B cell (primary cell): ENCODE measurements around the gene CDKN2B. TPM values are rescaled to one million over a fixed set of nuclear protein-coding genes. Genes with fewer than 3 reads are reported as not detected.

Experiments
- ATAC-seq: fragments of 200-7000 bp; cut with Tn5 transposase; one replicate; pipeline ENCODE4 v1.10.0; 2021; ENCODE audit warnings: low read depth, mild to moderate bottlenecking, moderate number of reproducible peaks, moderate library complexity
- CTCF ChIA-PET: fragments of 350-600 bp; sonication (Branson Sonifier 250); formaldehyde crosslinking; loops from one replicate; lab custom pipeline; 2021; ENCODE audit warnings: antibody characterized with exemption, inconsistent platforms; lab: Charles Lee
- POLR2A ChIA-PET: fragments of 350-600 bp; sonication (Branson Sonifier 250); formaldehyde crosslinking; loops from one replicate; lab custom pipeline; 2021; ENCODE audit warnings: antibody characterized with exemption; lab: Charles Lee
- DNase-seq: peaks from one replicate; pipeline ENCODE4 v3.0.0; 2013
- H2AFZ ChIP-seq: 2 replicates; pipeline ENCODE4 v1.6.1; 2012; ENCODE audit warnings: mild to moderate bottlenecking, low read depth, low read length; ENCODE audit not compliant: insufficient read depth, poor library complexity, severe bottlenecking
- H3K27ac ChIP-seq, 2 donors: 1 replicate in 1 of 2; 2 replicates in 1 of 2; pipeline ENCODE4 v1.5.1; 2012 to 2013; ENCODE audit warnings: low read length in 2 of 2, mild to moderate bottlenecking in 2 of 2, moderate library complexity in 1 of 2
- H3K27me3 ChIP-seq, 4 experiments: fragments of 200-600 bp in 1 of 4; sonication (generic) in 1 of 4; replicated peaks in 1 of 4; 1 replicate in 2 of 4; 2 replicates in 2 of 4; pipeline versions ENCODE4 v1.6.1 to v1.7.0; 2013 to 2016; ENCODE audit warnings: low read length in 3 of 4, mild to moderate bottlenecking in 2 of 4, mixed read lengths in 1 of 4, moderate library complexity in 1 of 4; ENCODE audit not compliant: insufficient read depth in 4 of 4, control insufficient read depth in 3 of 4; ENCODE audit errors: control extremely low read depth in 1 of 4
- H3K36me3 ChIP-seq, 2 experiments: replicated peaks in 1 of 2; 1 replicate in 1 of 2; 2 replicates in 1 of 2; pipeline versions ENCODE4 v1.6.1 to v1.7.1; 2013; ENCODE audit warnings: low read length in 1 of 2; ENCODE audit not compliant: insufficient read depth in 2 of 2, control insufficient read depth in 1 of 2; ENCODE audit errors: control extremely low read depth in 1 of 2, extremely low read depth in 1 of 2
- H3K4me1 ChIP-seq, 2 donors: fragments of 200-600 bp in 1 of 2; sonication (generic) in 1 of 2; 1 replicate in 1 of 2; 2 replicates in 1 of 2; pipeline versions ENCODE4 v1.5.1 to v1.6.1; 2013 to 2017; ENCODE audit warnings: low read length in 2 of 2; ENCODE audit not compliant: control insufficient read depth in 2 of 2, insufficient read depth in 2 of 2
- H3K4me2 ChIP-seq: replicated peaks from 2 replicates; pipeline ENCODE3; 2012; ENCODE audit warnings: mild to moderate bottlenecking, low read depth, low read length; ENCODE audit not compliant: poor library complexity, severe bottlenecking
- H3K4me3 ChIP-seq, 5 experiments: fragments of 200-600 bp in 1 of 5; sonication (generic) in 1 of 5; 1 replicate in 3 of 5; 2 replicates in 2 of 5; pipeline versions ENCODE4 v1.5.1 to v1.7.0; 2011 to 2016; ENCODE audit warnings: low read length in 4 of 5, mild to moderate bottlenecking in 4 of 5, low read depth in 2 of 5, control low read depth in 1 of 5, moderate library complexity in 1 of 5; ENCODE audit not compliant: insufficient read depth in 1 of 5; ENCODE audit errors: control extremely low read depth in 1 of 5, extremely low read depth in 1 of 5
- H3K79me2 ChIP-seq: fragments of 200-600 bp; sonication (generic); one replicate; pipeline ENCODE4 v1.6.0; 2016; ENCODE audit warnings: low read length; ENCODE audit not compliant: control insufficient read depth, insufficient read depth
- H3K9ac ChIP-seq: fragments of 200-600 bp; sonication (generic); 2 replicates; pipeline ENCODE4 v1.6.1; 2017; ENCODE audit warnings: mild to moderate bottlenecking, low read length, moderate library complexity
- H3K9me3 ChIP-seq, 3 donors: one replicate each; pipeline versions ENCODE4 v1.6.1 to v1.7.1; 2013; ENCODE audit warnings: low read length in 2 of 3; ENCODE audit not compliant: control insufficient read depth in 2 of 3, insufficient read depth in 1 of 3; ENCODE audit errors: control extremely low read depth in 1 of 3
- H4K20me1 ChIP-seq: 2 replicates; pipeline ENCODE4 v1.6.0; 2012; ENCODE audit warnings: mild to moderate bottlenecking, low read length; ENCODE audit not compliant: insufficient read depth, control insufficient read depth, poor library complexity, severe bottlenecking
- H3K27ac Mint-ChIP-seq: one replicate; pipeline ENCODE4 v1.8.0; 2021; ENCODE audit warnings: mixed read lengths
- H3K27me3 Mint-ChIP-seq: one replicate; pipeline ENCODE4 v1.8.0; 2021; ENCODE audit warnings: mixed read lengths
- H3K4me1 Mint-ChIP-seq: one replicate; pipeline ENCODE4 v1.8.0; 2021; ENCODE audit warnings: mixed read lengths
- H3K4me3 Mint-ChIP-seq: one replicate; pipeline ENCODE4 v1.8.0; 2021; ENCODE audit warnings: mixed read lengths
- H3K9me3 Mint-ChIP-seq: one replicate; pipeline ENCODE4 v1.8.0; 2022; ENCODE audit warnings: mixed read lengths; ENCODE audit not compliant: insufficient read depth
- EZH2 ChIP-seq: IDR thresholded peaks from 2 replicates; pipeline ENCODE4 v1.6.1; 2012; ENCODE audit warnings: borderline replicate concordance, low read depth, mild to moderate bottlenecking, moderate library complexity, low read length; ENCODE audit not compliant: insufficient read depth, poor library complexity, severe bottlenecking
- WGBS: methylation state at CpG from one replicate; pipeline ENCODE4 v1.1.5; 2013; ENCODE audit warnings: missing lambda C conversion rate; ENCODE audit not compliant: insufficient coverage; 5-methylcytosine and 5-hydroxymethylcytosine counted together
- intact Hi-C: fragments of 100-400 bp; cut with micrococcal nuclease; formaldehyde crosslinking; loops from one replicate; pipeline ENCODE4 v1.10.0; 2022
- polyA plus RNA-seq: library from polyadenylated mRNA; depleted of rRNA; stranded (reverse); fragments of >200 nt; gene quantifications from 2 replicates; pipeline ENCODE4 v1.2.3, GENCODE V29; 2012
- total RNA-seq, 2 donors: library from RNA; stranded (reverse); fragments of 120-200 nt in 1 of 2; gene quantifications; 1 replicate in 1 of 2; 2 replicates in 1 of 2; pipeline versions ENCODE4 v1.2.3 to v1.2.4, GENCODE V29; 2013 to 2022
- TF ChIP-seq, protein P1 (sequence below): fragments of 200-600 bp; IDR thresholded peaks from one replicate; pipeline ENCODE4 v1.8.0; 2022; ENCODE audit warnings: antibody characterized with exemption, mild to moderate bottlenecking

Gene CDKN2B
- total and polyA plus RNA-seq, 2 donors (not counting 1 experiment from before 2014, with no cell fraction given), result 0.36 to 0.42 TPM

DNA sequence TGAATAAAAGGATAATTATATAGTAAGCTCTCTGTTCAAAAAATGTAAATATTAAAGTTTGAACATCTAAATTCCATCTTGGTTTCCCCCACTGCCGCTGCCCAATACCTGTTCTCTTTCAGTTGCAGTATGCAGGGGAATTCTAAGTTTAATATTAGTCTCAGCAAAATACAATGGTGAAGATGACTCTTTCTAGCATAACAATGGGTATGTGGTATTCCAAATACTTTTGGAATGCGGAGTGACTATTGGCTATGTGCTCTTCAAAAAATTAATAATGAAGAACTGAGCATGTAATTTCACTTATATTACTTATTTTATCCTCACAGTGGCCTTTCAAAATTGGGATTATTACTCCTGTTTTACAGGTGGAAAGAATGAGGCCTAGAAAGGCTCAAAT lies 11.1 kb downstream of the CDKN2B start:
- H3K9me3 ChIP-seq, result no peaks in the 10 kb centered on the region
- H3K9me3 Mint-ChIP-seq, result no peaks in the 10 kb centered on the region
- peaks cover 19% of the 10 kb centered on the region for H3K4me1 Mint-ChIP-seq
- no peak overlapping the region for H3K4me3 Mint-ChIP-seq
- H3K4me3 ChIP-seq, result no peak overlapping the region
- POLR2A ChIA-PET, result no interaction called here
- peaks cover 16% of the 10 kb centered on the region for H3K27me3 Mint-ChIP-seq
- H2AFZ ChIP-seq, result no peak overlapping the region
- WGBS, result no CpG with 5 or more reads among the region's 2 CpGs
- CTCF ChIA-PET, result interaction anchor here (1.0 to 6.8 kb wide), 3 partner anchors 10 to 185 kb away, joined by 3 to 60 read pairs (median 4); partner anchors contain the start of gene CDKN2B
- H3K9ac ChIP-seq, result no peak overlapping the region
- H3K4me2 ChIP-seq, result no peak overlapping the region
- intact Hi-C loops, result loop anchor here (5.0 to 10.0 kb wide), 4 partner anchors 553 to 1313 kb away; partner anchors contain the start of genes FOCAD, IFNA1 and KLHL9
- TF ChIP-seq, protein P1, sequence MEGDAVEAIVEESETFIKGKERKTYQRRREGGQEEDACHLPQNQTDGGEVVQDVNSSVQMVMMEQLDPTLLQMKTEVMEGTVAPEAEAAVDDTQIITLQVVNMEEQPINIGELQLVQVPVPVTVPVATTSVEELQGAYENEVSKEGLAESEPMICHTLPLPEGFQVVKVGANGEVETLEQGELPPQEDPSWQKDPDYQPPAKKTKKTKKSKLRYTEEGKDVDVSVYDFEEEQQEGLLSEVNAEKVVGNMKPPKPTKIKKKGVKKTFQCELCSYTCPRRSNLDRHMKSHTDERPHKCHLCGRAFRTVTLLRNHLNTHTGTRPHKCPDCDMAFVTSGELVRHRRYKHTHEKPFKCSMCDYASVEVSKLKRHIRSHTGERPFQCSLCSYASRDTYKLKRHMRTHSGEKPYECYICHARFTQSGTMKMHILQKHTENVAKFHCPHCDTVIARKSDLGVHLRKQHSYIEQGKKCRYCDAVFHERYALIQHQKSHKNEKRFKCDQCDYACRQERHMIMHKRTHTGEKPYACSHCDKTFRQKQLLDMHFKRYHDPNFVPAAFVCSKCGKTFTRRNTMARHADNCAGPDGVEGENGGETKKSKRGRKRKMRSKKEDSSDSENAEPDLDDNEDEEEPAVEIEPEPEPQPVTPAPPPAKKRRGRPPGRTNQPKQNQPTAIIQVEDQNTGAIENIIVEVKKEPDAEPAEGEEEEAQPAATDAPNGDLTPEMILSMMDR, result no peak
- DNase-seq (no peak), ATAC-seq (no peak)
- no peak overlapping the region for H3K27ac Mint-ChIP-seq
- H4K20me1 ChIP-seq, result no peaks in the 10 kb centered on the region
- H3K4me1 ChIP-seq, result peaks cover 16 to 17% of the 10 kb centered on the region in 2 donors
- peaks cover 0 to 2% (median under 1%) of the 10 kb centered on the region in 4 experiments for H3K27me3 ChIP-seq
- H3K27ac ChIP-seq, result no peak overlapping the region
- no peaks in the 10 kb centered on the region for H3K36me3 ChIP-seq
- peaks cover 8% of the 10 kb centered on the region for H3K79me2 ChIP-seq

DNA sequence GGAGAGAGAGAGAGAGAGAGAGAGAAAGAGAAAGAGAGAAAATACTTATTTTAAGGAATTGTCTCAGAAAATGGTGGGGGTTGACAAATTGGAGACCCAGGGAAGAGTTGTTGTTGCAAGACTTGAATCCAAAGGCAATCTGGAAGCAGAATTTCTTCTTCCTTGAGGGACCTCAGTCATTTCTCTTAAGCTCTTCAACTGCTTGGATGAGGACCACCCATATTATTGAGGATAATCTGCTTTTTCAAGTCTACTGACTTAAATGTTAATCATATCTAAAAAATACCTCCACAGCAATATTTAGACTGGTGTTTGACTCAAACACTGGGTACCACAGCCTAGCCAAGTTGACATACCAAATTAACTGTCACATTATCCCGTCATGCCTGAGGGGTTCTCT lies 11.6 kb downstream of the CDKN2B start:
- DNase-seq (no peak), ATAC-seq (no peak)
- no peak overlapping the region for H3K4me3 Mint-ChIP-seq
- CTCF ChIA-PET, result interaction anchor here (1.0 to 6.8 kb wide), 3 partner anchors 11 to 184 kb away, joined by 3 to 60 read pairs (median 4); partner anchors contain the start of gene CDKN2B
- H3K9me3 Mint-ChIP-seq, result no peaks in the 10 kb centered on the region
- no peak overlapping the region for H3K27ac Mint-ChIP-seq
- Histone ChIP-seq H3K4me2 (no peak overlapping the region), H3K27me3 (peaks cover 0 to 2% (median 0%) of the 10 kb centered on the region in 4 experiments), H3K9me3 (no peaks in the 10 kb centered on the region), H3K4me1 (peaks cover 17 to 19% of the 10 kb centered on the region in 2 donors), H4K20me1 (no peaks in the 10 kb centered on the region), H3K79me2 (peaks cover 9% of the 10 kb centered on the region), H3K9ac (no peak overlapping the region), H2AFZ (no peak overlapping the region), H3K4me3 (no peak overlapping the region), H3K36me3 (no peaks in the 10 kb centered on the region), H3K27ac (no peak overlapping the region)
- intact Hi-C loops, result loop anchor here (5.0 to 10.0 kb wide), 4 partner anchors 553 to 1313 kb away; partner anchors contain the start of genes FOCAD, IFNA1 and KLHL9
- TF ChIP-seq EZH2, result no peak
- TF ChIP-seq, protein P1, result no peak
- peaks cover 19% of the 10 kb centered on the region for H3K4me1 Mint-ChIP-seq
- no CpG with 5 or more reads among the region's 1 CpG for WGBS
- H3K27me3 Mint-ChIP-seq, result peaks cover 16% of the 10 kb centered on the region
- POLR2A ChIA-PET, result no interaction called here
